Measurements from ENCODE around the gene ATP6V1C2. TPM values are rescaled to one million over a fixed set of nuclear protein-coding genes. Genes with fewer than 3 reads are reported as not detected.
A peak's percentile ranks its signal among the peaks of the same experiment; 100 is the strongest.

ATP6V1C2 gene
- total RNA-seq, 1 experiment from 2014 or later = not detected

- Histone ChIP-seq H3F3A (ENCODE audit: insufficient read depth, low read depth) (no peaks in the 10 kb centered on the region; the same call in 1 of the 2 replicates), H3K27me3 (ENCODE audit: insufficient read depth, low read depth) (no peaks in the 10 kb centered on the region), H3K9me3 (ENCODE audit: insufficient read depth, low read depth) (no peaks in the 10 kb centered on the region), H3K4me2 (no peak overlapping the region), H2AFZ (no peak overlapping the region), H3K36me3 (ENCODE audit: low read depth) (peaks cover 13% of the 10 kb centered on the region; the same call in 1 of the 2 replicates), H4K20me1 (ENCODE audit: insufficient read depth) (peaks cover 43% of the 10 kb centered on the region), H3K4me3 (no peak overlapping the region), H3K79me2 (ENCODE audit: low read depth) (peaks cover 64% of the 10 kb centered on the region), H3K27ac (no peak overlapping the region), H3K4me1 (replicated peaks; ENCODE audit: insufficient read depth) (peaks cover 20% of the 10 kb centered on the region), H3K9me2 (ENCODE audit: insufficient read depth) (no peaks in the 10 kb centered on the region)
- no peak for TF ChIP-seq CTCF (conservative IDR thresholded peaks at IDR 0.05)
- TF ChIP-seq EZH2 (IDR thresholded peaks at IDR 0.05; ENCODE audit: low read depth) = no peak
- intact Hi-C loops (cut with micrococcal nuclease; ENCODE audit: unreplicated experiment) = no loop called here
- no peak for DNase-seq
- CTCF ChIA-PET = no interaction called here
- BruUV-seq (replicated peaks) = no TSS peak
- POLR2A ChIA-PET (ENCODE audit: unreplicated experiment) = no interaction called here
These were observed 35.2 kb upstream of the ATP6V1C2 start for GRCh38 chr2:10686176-10686730.

GRCh38 chr2:10688921-10689807, 32.3 kb upstream of the ATP6V1C2 start:
- peak in 1 of 2 experiments; percentile 9 for DNase-seq
- POLR2A ChIA-PET (ENCODE audit: unreplicated experiment) = interaction anchor here (0.5 kb wide), 1 partner anchor 154 kb away, joined by 3 read pairs; no protein-coding TSS in a partner anchor
- CTCF ChIA-PET = no interaction called here
- BruUV-seq (replicated peaks) = TSS peak; percentile 66
- Histone ChIP-seq H3K27me3 (ENCODE audit: insufficient read depth, low read depth) (no peaks in the 10 kb centered on the region), H3K4me1 (replicated peaks; ENCODE audit: insufficient read depth) (peaks cover 20% of the 10 kb centered on the region), H4K20me1 (ENCODE audit: insufficient read depth) (peaks cover 29% of the 10 kb centered on the region), H3K79me2 (ENCODE audit: low read depth) (peaks cover 57% of the 10 kb centered on the region), H3K27ac (peak overlapping the region; percentile 52), H3K36me3 (ENCODE audit: low read depth) (0 out of 2 replicates have a peak, but pooled peaks cover 9% of the 10 kb centered on the region), H3K9me2 (ENCODE audit: insufficient read depth) (no peaks in the 10 kb centered on the region), H3K4me2 (peak overlapping the region; percentile 88), H2AFZ (peak overlapping the region; percentile 99), H3K4me3 (peak overlapping the region; percentile 91), H3K9me3 (ENCODE audit: insufficient read depth, low read depth) (no peaks in the 10 kb centered on the region), H3F3A (ENCODE audit: insufficient read depth, low read depth) (0 out of 2 replicates have a peak, but pooled peaks cover 10% of the 10 kb centered on the region)
- TF ChIP-seq CTCF (conservative IDR thresholded peaks at IDR 0.05) = no peak
- TF ChIP-seq EZH2 (IDR thresholded peaks at IDR 0.05; ENCODE audit: low read depth) = no peak
- intact Hi-C loops (cut with micrococcal nuclease; ENCODE audit: unreplicated experiment) = no loop called here

- H3K27me3 ChIP-seq (ENCODE audit: insufficient read depth, low read depth) = no peaks in the 10 kb centered on the region
- peaks cover 33% of the 10 kb centered on the region for H3K79me2 ChIP-seq (ENCODE audit: low read depth)
- no peak for DNase-seq
- no peak overlapping the region for H3K27ac ChIP-seq
- ChIA-PET POLR2A (ENCODE audit: unreplicated experiment) (no interaction called here), CTCF (no interaction called here)
- no TSS peak for BruUV-seq (replicated peaks)
- TF ChIP-seq CTCF (conservative IDR thresholded peaks at IDR 0.05) (no peak), EZH2 (IDR thresholded peaks at IDR 0.05; ENCODE audit: low read depth) (no peak)
- no peaks in the 10 kb centered on the region for H3K9me3 ChIP-seq (ENCODE audit: insufficient read depth, low read depth)
- H2AFZ ChIP-seq = no peak overlapping the region
- H3K4me2 ChIP-seq = no peak overlapping the region
- H4K20me1 ChIP-seq (ENCODE audit: insufficient read depth) = peaks cover 17% of the 10 kb centered on the region
- H3F3A ChIP-seq (ENCODE audit: insufficient read depth, low read depth) = 0 out of 2 replicates have a peak, but pooled peaks cover 10% of the 10 kb centered on the region
- 0 out of 2 replicates have a peak, but pooled peaks cover 4% of the 10 kb centered on the region for H3K36me3 ChIP-seq (ENCODE audit: low read depth)
- H3K4me3 ChIP-seq = no peak overlapping the region
- H3K4me1 ChIP-seq (replicated peaks; ENCODE audit: insufficient read depth) = peaks cover 20% of the 10 kb centered on the region
- intact Hi-C loops (cut with micrococcal nuclease; ENCODE audit: unreplicated experiment) = no loop called here
- no peaks in the 10 kb centered on the region for H3K9me2 ChIP-seq (ENCODE audit: insufficient read depth)
These were observed 29.9 kb upstream of the ATP6V1C2 start for GRCh38 chr2:10691521-10691920.

Measured in PC-9 (cell line).